Kidney (tissue), 14 donors: ENCODE results near the gene SCRN2. TPM values are rescaled to one million over a fixed set of nuclear protein-coding genes. Genes with fewer than 3 reads are reported as not detected.

Experiments used
- DNase-seq, 5 donors: peaks; one replicate each; pipeline ENCODE4 v3.0.0-alpha.2; 2013 to 2020
- FAIRE-seq: peaks from 2 replicates; lab custom pipeline; 2012; peaks lifted over from hg19 to GRCh38; lab: Jason Lieb, UNC
- H3K27ac ChIP-seq, 2 donors: one replicate each; pipeline ENCODE4 v1.7.0; 2013; ENCODE audit warnings: low read depth in 2 of 2, low read length in 2 of 2, inconsistent platforms in 1 of 2
- H3K27me3 ChIP-seq: one replicate; pipeline ENCODE4 v1.7.1; 2013; ENCODE audit warnings: low read length, inconsistent platforms; ENCODE audit not compliant: control insufficient read depth, insufficient read depth
- H3K36me3 ChIP-seq, 3 donors: one replicate each; pipeline versions ENCODE4 v1.7.0 to v1.7.1; 2013; ENCODE audit warnings: low read length in 3 of 3, control low read depth in 1 of 3, inconsistent platforms in 1 of 3; ENCODE audit not compliant: insufficient read depth in 3 of 3, control insufficient read depth in 2 of 3
- H3K4me1 ChIP-seq, 3 donors: one replicate each; pipeline versions ENCODE4 v1.7.0 to v1.7.1; 2013; ENCODE audit warnings: low read length in 3 of 3, inconsistent platforms in 1 of 3, low read depth in 1 of 3; ENCODE audit not compliant: control insufficient read depth in 2 of 3, insufficient read depth in 2 of 3
- H3K4me3 ChIP-seq, 3 donors: one replicate each; pipeline versions ENCODE4 v1.7.0 to v1.8.1; 2013; ENCODE audit warnings: low read length in 3 of 3, control low read depth in 1 of 3, inconsistent platforms in 1 of 3
- H3K9ac ChIP-seq, 3 donors: one replicate each; pipeline versions ENCODE4 v1.7.0 to v1.7.1; 2013; ENCODE audit warnings: low read length in 3 of 3, control low read depth in 1 of 3, inconsistent platforms in 1 of 3
- H3K9me3 ChIP-seq, 3 donors: one replicate each; pipeline versions ENCODE4 v1.7.0 to v1.7.1; 2013; ENCODE audit warnings: low read length in 3 of 3, control low read depth in 1 of 3, inconsistent platforms in 1 of 3; ENCODE audit not compliant: control insufficient read depth in 2 of 3, insufficient read depth in 1 of 3
- intact Hi-C: fragments of 100-400 bp; cut with DNase I; formaldehyde crosslinking; loops from one replicate; pipeline ENCODE4 v1.11.1; 2022
- polyA plus RNA-seq: library from polyadenylated mRNA; stranded (reverse); fragments of 350-450 nt; fragmentation: Illumina TruSeq; extraction: RNeasy Lipid Tissue Mini Kit (QIAGEN cat#74804); gene quantifications from one replicate; pipeline ENCODE4 v1.2.3, GENCODE V29; 2014; ENCODE audit warnings: low read depth, low replicate concordance; ENCODE audit not compliant: insufficient read depth
- total RNA-seq: library from RNA; stranded (reverse); fragmentation: NEBNext Ultra II Directional; extraction: Animal tissue kit (Norgen Biotek cat#: 25700); gene quantifications from one replicate; pipeline ENCODE4 v1.2.1, GENCODE V29; 2021
- TF ChIP-seq, protein P1 (sequence below): IDR thresholded peaks from 3 replicates; pipeline ENCODE4 v1.5.1; 2012; ENCODE audit warnings: mild to moderate bottlenecking, moderate library complexity, borderline replicate concordance; ENCODE audit not compliant: insufficient read depth; ENCODE audit errors: extremely low read depth
- donor health status: control.
- donor health status: control.
- donor health status: control.
- donor health status: control.
- donor health status: control.
- donor health status: DM: yes; HTN: yes; CAD: no.
- donor health status: Normal renal cell carcinoma (clear cell type).

The SCRN2 gene
- total and polyA plus RNA-seq, 2 donors from 2014 or later: 40.3 to 172 TPM

DNA sequence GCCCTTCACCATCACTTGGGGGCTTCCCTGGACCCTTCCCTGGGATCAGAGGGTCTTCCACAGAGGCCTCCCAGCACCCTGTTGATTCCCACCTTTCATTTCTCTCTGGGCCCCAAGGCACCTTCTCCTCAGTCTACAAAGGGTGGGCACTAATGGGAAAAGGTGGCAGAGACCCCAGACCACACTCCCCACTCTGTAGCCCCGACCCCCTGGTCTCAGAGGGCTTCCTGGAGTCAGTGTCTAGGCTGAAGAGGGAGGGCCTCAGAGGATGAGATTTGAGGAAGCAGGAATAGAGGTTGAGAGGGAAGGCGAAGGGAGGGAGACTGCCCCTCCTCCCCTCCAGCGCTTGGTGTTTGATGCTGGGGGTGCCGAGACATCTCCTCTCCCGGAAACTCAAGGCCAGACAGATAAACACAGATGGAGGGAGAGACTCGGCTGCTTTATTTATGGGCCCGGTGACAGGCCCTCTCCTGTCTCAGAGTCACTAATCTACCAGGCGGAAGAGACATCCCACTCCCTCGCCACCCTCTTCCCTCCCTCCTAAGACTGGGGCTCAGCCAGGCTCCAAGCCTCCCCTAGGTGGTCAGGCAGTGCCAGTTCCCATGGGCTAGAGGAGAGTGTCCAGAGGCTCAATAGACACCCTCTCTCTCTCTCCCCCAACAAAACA, 36.4 kb upstream of the SCRN2 start:
- DNase-seq (peak in 4 of 5 donors; percentile 87 to 95 (median 92)), FAIRE-seq (no peak)
- H3K27ac ChIP-seq: no peak overlapping the region

DNA sequence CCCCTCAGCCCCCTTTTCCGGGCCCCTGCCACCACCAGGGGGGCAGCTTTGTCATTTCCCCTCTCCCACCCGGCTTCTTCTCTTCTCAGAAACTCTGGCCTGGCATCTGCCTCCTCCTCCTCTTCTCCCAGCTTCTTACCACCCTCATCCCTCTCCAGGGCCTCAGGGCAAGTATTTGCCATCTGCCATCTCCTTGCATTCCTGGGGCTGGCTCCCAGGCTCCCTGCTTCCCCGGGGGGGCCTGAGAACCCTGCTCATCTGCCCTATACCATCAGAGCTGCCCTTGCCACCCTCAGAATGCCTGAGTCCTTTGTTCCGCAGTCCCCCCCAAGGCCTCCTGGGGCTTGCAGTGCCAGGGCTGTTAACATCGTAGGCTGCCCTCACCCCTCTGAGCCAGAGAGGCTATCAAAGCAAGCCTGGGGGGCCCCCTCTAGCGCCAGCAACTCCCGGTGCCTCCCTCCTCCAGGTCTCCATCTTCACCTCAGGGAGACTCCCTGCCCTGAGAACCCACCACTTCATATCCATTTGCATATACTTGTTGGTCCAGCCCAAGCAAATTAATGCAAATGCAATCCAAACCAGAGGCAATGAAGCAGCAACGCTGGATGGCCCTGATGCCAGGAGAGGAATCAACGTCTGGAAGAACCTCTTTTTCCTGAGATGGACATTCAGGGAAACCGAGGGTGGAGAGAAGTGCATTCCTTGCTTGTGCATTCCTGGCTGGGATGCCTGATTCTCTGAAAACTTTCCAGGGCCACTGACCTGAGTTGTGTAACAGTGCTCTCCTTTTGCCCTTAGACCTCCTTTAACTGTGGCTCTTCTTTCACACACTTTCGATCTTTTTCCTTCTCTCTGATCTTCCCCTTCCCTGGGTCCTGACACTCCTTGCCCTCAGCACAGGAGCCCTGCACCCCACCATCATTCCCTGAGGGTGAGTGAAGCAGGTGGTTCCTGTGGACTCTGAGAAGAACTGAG, 34.2 kb upstream of the SCRN2 start:
- no peak overlapping the region for H3K4me3 ChIP-seq
- no peak overlapping the region for H3K9ac ChIP-seq
- H3K27me3 ChIP-seq: peaks cover 2% of the 10 kb centered on the region
- H3K9me3 ChIP-seq: no peaks in the 10 kb centered on the region
- FAIRE-seq (no peak), DNase-seq (no peak)
- no peak overlapping the region for H3K27ac ChIP-seq
- intact Hi-C loops: no loop called here
- no peaks in the 10 kb centered on the region for H3K36me3 ChIP-seq
- no peaks in the 10 kb centered on the region for H3K4me1 ChIP-seq
- TF ChIP-seq, protein P1, sequence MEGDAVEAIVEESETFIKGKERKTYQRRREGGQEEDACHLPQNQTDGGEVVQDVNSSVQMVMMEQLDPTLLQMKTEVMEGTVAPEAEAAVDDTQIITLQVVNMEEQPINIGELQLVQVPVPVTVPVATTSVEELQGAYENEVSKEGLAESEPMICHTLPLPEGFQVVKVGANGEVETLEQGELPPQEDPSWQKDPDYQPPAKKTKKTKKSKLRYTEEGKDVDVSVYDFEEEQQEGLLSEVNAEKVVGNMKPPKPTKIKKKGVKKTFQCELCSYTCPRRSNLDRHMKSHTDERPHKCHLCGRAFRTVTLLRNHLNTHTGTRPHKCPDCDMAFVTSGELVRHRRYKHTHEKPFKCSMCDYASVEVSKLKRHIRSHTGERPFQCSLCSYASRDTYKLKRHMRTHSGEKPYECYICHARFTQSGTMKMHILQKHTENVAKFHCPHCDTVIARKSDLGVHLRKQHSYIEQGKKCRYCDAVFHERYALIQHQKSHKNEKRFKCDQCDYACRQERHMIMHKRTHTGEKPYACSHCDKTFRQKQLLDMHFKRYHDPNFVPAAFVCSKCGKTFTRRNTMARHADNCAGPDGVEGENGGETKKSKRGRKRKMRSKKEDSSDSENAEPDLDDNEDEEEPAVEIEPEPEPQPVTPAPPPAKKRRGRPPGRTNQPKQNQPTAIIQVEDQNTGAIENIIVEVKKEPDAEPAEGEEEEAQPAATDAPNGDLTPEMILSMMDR: no peak

More for the DNA sequence above, 36.4 kb upstream of the SCRN2 start:
- H3K4me1 ChIP-seq: peaks cover 0 to 8% (median 8%) of the 10 kb centered on the region in 3 donors
- TF ChIP-seq, protein P1: no peak
- intact Hi-C loops: no loop called here
- H3K4me3 ChIP-seq: no peak overlapping the region
- no peaks in the 10 kb centered on the region for H3K9me3 ChIP-seq
- no peaks in the 10 kb centered on the region for H3K36me3 ChIP-seq
- H3K27me3 ChIP-seq: no peaks in the 10 kb centered on the region
- no peak overlapping the region for H3K9ac ChIP-seq

DNA sequence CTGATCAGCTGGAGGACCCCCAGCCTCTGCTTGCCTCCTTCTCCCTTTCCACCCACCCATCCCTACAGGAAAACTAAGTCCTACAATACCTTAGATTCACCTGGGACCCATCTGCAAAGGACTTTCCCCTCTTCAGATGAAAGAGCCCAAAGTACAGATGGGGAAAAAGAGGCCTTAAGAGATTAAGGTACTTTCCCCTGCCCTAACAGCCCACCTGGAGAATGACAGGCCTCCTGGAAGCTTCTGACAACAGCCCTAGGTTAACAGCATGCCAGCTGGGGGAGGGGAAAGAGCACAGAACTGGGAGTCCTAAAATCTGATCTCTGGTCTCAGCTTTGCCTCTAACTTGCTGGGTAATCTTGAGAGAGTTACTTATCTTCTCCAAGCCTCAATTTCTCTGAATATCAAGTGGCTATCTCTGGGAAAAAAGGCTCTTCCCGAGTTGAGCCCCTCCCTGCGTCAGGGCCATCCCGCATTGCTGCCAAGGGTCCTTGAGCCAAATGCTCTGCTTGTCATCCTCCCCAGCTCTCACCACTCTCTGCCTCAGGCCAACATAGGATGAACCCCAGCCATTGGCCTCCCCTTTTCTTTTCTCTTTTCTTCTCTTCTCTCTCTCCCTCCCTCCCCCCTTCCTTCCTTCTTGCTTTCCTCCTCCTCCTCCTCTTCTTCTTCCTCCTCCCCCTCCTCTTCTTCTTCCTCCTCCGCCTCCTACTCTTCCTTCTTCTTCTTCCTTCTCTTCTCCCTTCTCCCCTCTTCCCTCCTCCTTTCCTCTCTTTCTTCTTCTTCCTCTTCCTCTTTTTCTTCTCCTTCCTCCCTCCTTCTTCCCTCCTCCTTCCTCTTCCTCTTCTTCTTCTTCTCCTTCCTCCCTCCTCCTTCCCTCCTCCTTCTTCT, 32.4 kb upstream of the SCRN2 start:
- intact Hi-C loops: no loop called here
- Histone ChIP-seq H3K36me3 (no peaks in the 10 kb centered on the region), H3K27ac (no peak overlapping the region), H3K27me3 (peaks cover 2% of the 10 kb centered on the region), H3K9me3 (no peaks in the 10 kb centered on the region), H3K4me3 (no peak overlapping the region), H3K9ac (no peak overlapping the region), H3K4me1 (no peaks in the 10 kb centered on the region)
- TF ChIP-seq, protein P1: no peak
- FAIRE-seq (no peak), DNase-seq (no peak)
